Gastrocnemius medialis (tissue), 4 donors: Measurements from ENCODE around the gene CITED4. TPM values are rescaled to one million over a fixed set of nuclear protein-coding genes. Genes with fewer than 3 reads are reported as not detected.

Experiments used
- ATAC-seq, 2 donors: fragments of 150-250 bp; one replicate each; pipeline ENCODE4 v1.9.1; 2016
- DNase-seq, 2 donors: peaks; one replicate each; pipeline ENCODE4 v3.0.0-alpha.2; 2019
- H3K27ac ChIP-seq, 4 donors: fragments of 200-600 bp; sonication (generic); 1 replicate in 1 of 4; 2 replicates in 3 of 4; pipeline ENCODE4 v1.5.1; 2016 to 2018; ENCODE audit warnings: mild to moderate bottlenecking in 2 of 4, moderate library complexity in 1 of 4
- H3K27me3 ChIP-seq, 3 donors: fragments of 200-600 bp; sonication (generic) in 2 of 3; 1 replicate in 1 of 3; 2 replicates in 2 of 3; pipeline versions ENCODE4 v1.5.1 to v1.6.0; 2016 to 2019; ENCODE audit warnings: mild to moderate bottlenecking in 1 of 3, moderate library complexity in 1 of 3
- H3K36me3 ChIP-seq, 2 donors: fragments of 200-600 bp; sonication (generic) in 1 of 2; one replicate each; pipeline ENCODE4 v1.5.1; 2017 to 2018
- H3K4me1 ChIP-seq, 2 donors: fragments of 200-600 bp; sonication (generic) in 1 of 2; one replicate each; pipeline ENCODE4 v1.5.1; 2016 to 2017; ENCODE audit warnings: mild to moderate bottlenecking in 2 of 2
- H3K4me3 ChIP-seq, 4 donors: fragments of 200-600 bp; sonication (generic) in 3 of 4; 1 replicate in 1 of 4; 2 replicates in 3 of 4; pipeline ENCODE4 v1.5.1; 2016 to 2019; ENCODE audit warnings: mild to moderate bottlenecking in 2 of 4
- H3K9me3 ChIP-seq, 3 donors: fragments of 200-600 bp; sonication (generic) in 2 of 3; 1 replicate in 1 of 3; 2 replicates in 2 of 3; pipeline ENCODE4 v1.5.1; 2016 to 2019
- CTCF ChIP-seq, 5 experiments: fragments of 450-650 bp in 3 of 5; fragments of 200-600 bp in 2 of 5; sonication (generic) in 2 of 5; IDR thresholded peaks in 4 of 5; conservative IDR thresholded peaks in 1 of 5; 1 replicate in 4 of 5; 2 replicates in 1 of 5; pipeline ENCODE4 v1.5.1; 2016 to 2019; ENCODE audit warnings: antibody characterized with exemption in 5 of 5, mild to moderate bottlenecking in 3 of 5, moderate library complexity in 3 of 5
- POLR2A ChIP-seq, 2 donors: fragments of 450-650 bp; IDR thresholded peaks; one replicate each; pipeline ENCODE4 v1.6.1; 2017; ENCODE audit warnings: antibody characterized with exemption in 2 of 2, mild to moderate bottlenecking in 2 of 2, moderate library complexity in 2 of 2
- in situ Hi-C, 4 donors: fragments of 200-750 bp; cut with MboI; loops; one replicate each; pipeline versions ENCODE4 v1.15.0 to v1.8.0; 2017; ENCODE audit warnings: low sequenced_read_pairs in 4 of 4
- intact Hi-C: fragments of 100-400 bp; cut with DNase I; formaldehyde crosslinking; loops from one replicate; pipeline ENCODE4 v1.15.1; 2023; ENCODE audit warnings: low total_unique reads
- total RNA-seq, 4 donors: library from RNA; depleted of rRNA; stranded (reverse); fragments of >200 nt; gene quantifications; one replicate each; pipeline versions ENCODE4 v1.1.0 to v1.2.3, GENCODE V29; 2016

Gene CITED4
- total RNA-seq, 4 donors from 2014 or later = 15.9 to 30.8 (median 23.1) TPM

- H3K4me1 ChIP-seq = no peaks in the 10 kb centered on the region
- H3K27me3 ChIP-seq = no peaks in the 10 kb centered on the region
- no peaks in the 10 kb centered on the region for H3K36me3 ChIP-seq
- intact Hi-C loops = no loop called here
- H3K9me3 ChIP-seq = no peaks in the 10 kb centered on the region
- no peak overlapping the region for H3K27ac ChIP-seq
- in situ Hi-C loops = no loop called here
- no peak for DNase-seq
- TF ChIP-seq CTCF (IDR thresholded peaks at IDR 0.05 in 4 of 5, conservative IDR thresholded peaks at IDR 0.05 in 1 of 5) (no peak), POLR2A (IDR thresholded peaks at IDR 0.05) (no peak)
- H3K4me3 ChIP-seq = no peak overlapping the region
- ATAC-seq = no peak
These were observed 27.1 kb downstream of the CITED4 start for GRCh38 chr1:40834968-40835545.

GRCh38 chr1:40833979-40834378 lies 28.2 kb downstream of the CITED4 start:
- no peaks in the 10 kb centered on the region for H3K4me1 ChIP-seq
- intact Hi-C loops (no loop called here), in situ Hi-C loops (no loop called here)
- ATAC-seq = no peak
- no peak for TF ChIP-seq POLR2A (IDR thresholded peaks at IDR 0.05)
- no peak for TF ChIP-seq CTCF (IDR thresholded peaks at IDR 0.05 in 4 of 5, conservative IDR thresholded peaks at IDR 0.05 in 1 of 5)
- H3K4me3 ChIP-seq = no peak overlapping the region
- H3K36me3 ChIP-seq = no peaks in the 10 kb centered on the region
- no peaks in the 10 kb centered on the region for H3K9me3 ChIP-seq
- no peaks in the 10 kb centered on the region for H3K27me3 ChIP-seq
- H3K27ac ChIP-seq = no peak overlapping the region
- DNase-seq = no peak

GRCh38 chr1:40831001-40831732 lies 31.0 kb downstream of the CITED4 start:
- H3K9me3 ChIP-seq = no peaks in the 10 kb centered on the region
- H3K4me1 ChIP-seq = no peaks in the 10 kb centered on the region
- H3K27ac ChIP-seq = no peak overlapping the region
- DNase-seq (no peak), ATAC-seq (no peak)
- TF ChIP-seq POLR2A (IDR thresholded peaks at IDR 0.05) = no peak
- TF ChIP-seq CTCF (IDR thresholded peaks at IDR 0.05 in 4 of 5, conservative IDR thresholded peaks at IDR 0.05 in 1 of 5) = no peak
- no peaks in the 10 kb centered on the region for H3K36me3 ChIP-seq
- in situ Hi-C loops = no loop called here
- no peaks in the 10 kb centered on the region for H3K27me3 ChIP-seq
- intact Hi-C loops = no loop called here
- no peak overlapping the region for H3K4me3 ChIP-seq

- no peak for ATAC-seq
- no peaks in the 10 kb centered on the region for H3K4me1 ChIP-seq
- H3K36me3 ChIP-seq = no peaks in the 10 kb centered on the region
- H3K9me3 ChIP-seq = no peaks in the 10 kb centered on the region
- H3K27me3 ChIP-seq = no peaks in the 10 kb centered on the region
- intact Hi-C loops (no loop called here), in situ Hi-C loops (no loop called here)
- DNase-seq = no peak
- no peak for TF ChIP-seq POLR2A (IDR thresholded peaks at IDR 0.05)
- TF ChIP-seq CTCF (IDR thresholded peaks at IDR 0.05 in 4 of 5, conservative IDR thresholded peaks at IDR 0.05 in 1 of 5) = no peak
- H3K4me3 ChIP-seq = no peak overlapping the region
- no peak overlapping the region for H3K27ac ChIP-seq
These were observed 31.7 kb downstream of the CITED4 start for GRCh38 chr1:40830419-40830943.
